ENCODE data around the gene LRFN4. TPM values are rescaled to one million over a fixed set of nuclear protein-coding genes. Genes with fewer than 3 reads are reported as not detected.

LRFN4 gene
- total RNA-seq, 1 donor from 2014 or later, result 3.8 TPM

DNA sequence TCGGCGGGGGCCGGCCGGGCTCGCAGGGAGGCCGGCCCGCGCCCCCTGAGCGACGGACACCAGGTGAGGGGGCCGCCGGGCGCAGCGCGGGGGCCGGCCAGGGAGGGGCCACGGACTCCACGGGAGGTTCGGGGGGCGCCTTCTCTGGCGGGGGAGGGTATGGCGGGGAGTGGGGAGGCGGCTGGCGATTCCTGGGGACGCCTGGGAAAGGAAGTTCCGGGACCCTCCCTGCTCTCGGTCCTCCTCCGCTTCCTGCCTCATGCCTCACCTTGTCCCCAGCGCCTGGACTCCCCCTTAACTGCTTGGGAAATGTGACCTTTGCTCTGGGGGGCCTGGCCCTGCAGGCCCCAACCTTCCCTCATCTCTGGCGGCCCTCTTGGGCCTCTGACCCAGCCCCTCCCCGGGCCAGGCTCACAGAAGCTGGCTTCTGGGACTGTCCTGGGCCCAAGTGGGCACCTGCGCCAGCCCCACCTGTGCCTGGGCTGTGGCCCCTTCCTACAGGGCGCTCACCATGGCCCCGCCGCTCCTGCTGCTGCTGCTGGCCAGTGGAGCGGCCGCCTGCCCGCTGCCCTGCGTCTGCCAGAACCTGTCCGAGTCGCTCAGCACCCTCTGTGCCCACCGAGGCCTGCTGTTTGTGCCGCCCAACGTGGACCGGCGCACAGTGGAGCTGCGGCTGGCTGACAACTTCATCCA, 516 bp downstream of the LRFN4 start:
- no peaks in the 10 kb centered on the region for H3K36me3 Mint-ChIP-seq (ENCODE audit: low read depth)
- H3K9me3 Mint-ChIP-seq, result no peaks in the 10 kb centered on the region
- H3K4me3 Mint-ChIP-seq, result peak overlapping the region; percentile 76
- TF ChIP-seq, protein P1, sequence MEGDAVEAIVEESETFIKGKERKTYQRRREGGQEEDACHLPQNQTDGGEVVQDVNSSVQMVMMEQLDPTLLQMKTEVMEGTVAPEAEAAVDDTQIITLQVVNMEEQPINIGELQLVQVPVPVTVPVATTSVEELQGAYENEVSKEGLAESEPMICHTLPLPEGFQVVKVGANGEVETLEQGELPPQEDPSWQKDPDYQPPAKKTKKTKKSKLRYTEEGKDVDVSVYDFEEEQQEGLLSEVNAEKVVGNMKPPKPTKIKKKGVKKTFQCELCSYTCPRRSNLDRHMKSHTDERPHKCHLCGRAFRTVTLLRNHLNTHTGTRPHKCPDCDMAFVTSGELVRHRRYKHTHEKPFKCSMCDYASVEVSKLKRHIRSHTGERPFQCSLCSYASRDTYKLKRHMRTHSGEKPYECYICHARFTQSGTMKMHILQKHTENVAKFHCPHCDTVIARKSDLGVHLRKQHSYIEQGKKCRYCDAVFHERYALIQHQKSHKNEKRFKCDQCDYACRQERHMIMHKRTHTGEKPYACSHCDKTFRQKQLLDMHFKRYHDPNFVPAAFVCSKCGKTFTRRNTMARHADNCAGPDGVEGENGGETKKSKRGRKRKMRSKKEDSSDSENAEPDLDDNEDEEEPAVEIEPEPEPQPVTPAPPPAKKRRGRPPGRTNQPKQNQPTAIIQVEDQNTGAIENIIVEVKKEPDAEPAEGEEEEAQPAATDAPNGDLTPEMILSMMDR (IDR thresholded peaks at IDR 0.05), result no peak
- H3K4me1 Mint-ChIP-seq, result peaks cover 7% of the 10 kb centered on the region
- ChIA-PET POLR2A (no interaction called here), CTCF (no interaction called here)
- ATAC-seq (ENCODE audit: low read depth) (no peak), DNase-seq (no peak)
- no peak overlapping the region for H3K27ac Mint-ChIP-seq
- H3K27me3 Mint-ChIP-seq, result no peaks in the 10 kb centered on the region
- intact Hi-C loops (cut with micrococcal nuclease), result no loop called here

DNA sequence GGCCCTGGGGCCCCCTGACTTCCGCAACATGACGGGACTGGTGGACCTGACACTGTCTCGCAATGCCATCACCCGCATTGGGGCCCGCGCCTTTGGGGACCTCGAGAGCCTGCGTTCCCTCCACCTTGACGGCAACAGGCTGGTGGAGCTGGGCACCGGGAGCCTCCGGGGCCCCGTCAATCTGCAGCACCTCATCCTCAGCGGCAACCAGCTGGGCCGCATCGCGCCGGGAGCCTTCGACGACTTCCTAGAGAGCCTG, 992 bp downstream of the LRFN4 start:
- ChIA-PET POLR2A (no interaction called here), CTCF (no interaction called here)
- H3K9me3 Mint-ChIP-seq, result no peaks in the 10 kb centered on the region
- H3K27me3 Mint-ChIP-seq, result no peaks in the 10 kb centered on the region
- ATAC-seq (ENCODE audit: low read depth) (no peak), DNase-seq (no peak)
- H3K4me3 Mint-ChIP-seq, result peak overlapping the region; percentile 64
- TF ChIP-seq, protein P1 (IDR thresholded peaks at IDR 0.05), result no peak
- no peak overlapping the region for H3K27ac Mint-ChIP-seq
- peaks cover 7% of the 10 kb centered on the region for H3K4me1 Mint-ChIP-seq
- no peaks in the 10 kb centered on the region for H3K36me3 Mint-ChIP-seq (ENCODE audit: low read depth)
- intact Hi-C loops (cut with micrococcal nuclease), result no loop called here

DNA sequence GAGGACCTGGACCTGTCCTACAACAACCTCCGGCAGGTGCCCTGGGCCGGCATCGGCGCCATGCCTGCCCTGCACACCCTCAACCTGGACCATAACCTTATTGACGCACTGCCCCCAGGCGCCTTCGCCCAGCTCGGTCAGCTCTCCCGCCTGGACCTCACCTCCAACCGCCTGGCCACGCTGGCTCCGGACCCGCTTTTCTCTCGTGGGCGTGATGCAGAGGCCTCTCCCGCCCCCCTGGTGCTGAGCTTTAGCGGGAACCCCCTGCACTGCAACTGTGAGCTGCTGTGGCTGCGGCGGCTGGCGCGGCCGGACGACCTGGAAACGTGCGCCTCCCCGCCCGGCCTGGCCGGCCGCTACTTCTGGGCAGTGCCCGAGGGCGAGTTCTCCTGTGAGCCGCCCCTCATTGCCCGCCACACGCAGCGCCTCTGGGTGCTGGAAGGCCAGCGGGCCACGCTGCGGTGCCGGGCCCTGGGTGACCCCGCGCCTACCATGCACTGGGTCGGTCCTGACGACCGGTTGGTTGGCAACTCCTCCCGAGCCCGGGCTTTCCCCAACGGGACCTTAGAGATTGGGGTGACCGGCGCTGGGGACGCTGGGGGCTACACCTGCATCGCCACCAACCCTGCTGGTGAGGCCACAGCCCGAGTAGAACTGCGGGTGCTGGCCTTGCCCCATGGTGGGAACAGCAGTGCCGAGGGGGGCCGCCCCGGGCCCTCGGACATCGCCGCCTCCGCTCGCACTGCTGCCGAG, 1.5 kb downstream of the LRFN4 start:
- TF ChIP-seq, protein P1 (IDR thresholded peaks at IDR 0.05), result no peak
- CTCF ChIA-PET, result no interaction called here
- ATAC-seq (ENCODE audit: low read depth) (no peak), DNase-seq (no peak)
- H3K27ac Mint-ChIP-seq, result no peak overlapping the region
- POLR2A ChIA-PET, result no interaction called here
- H3K4me1 Mint-ChIP-seq, result peaks cover 7% of the 10 kb centered on the region
- no peaks in the 10 kb centered on the region for H3K36me3 Mint-ChIP-seq (ENCODE audit: low read depth)
- H3K27me3 Mint-ChIP-seq, result no peaks in the 10 kb centered on the region
- peak overlapping the region; percentile 64 for H3K4me3 Mint-ChIP-seq
- intact Hi-C loops (cut with micrococcal nuclease), result no loop called here
- no peaks in the 10 kb centered on the region for H3K9me3 Mint-ChIP-seq

DNA sequence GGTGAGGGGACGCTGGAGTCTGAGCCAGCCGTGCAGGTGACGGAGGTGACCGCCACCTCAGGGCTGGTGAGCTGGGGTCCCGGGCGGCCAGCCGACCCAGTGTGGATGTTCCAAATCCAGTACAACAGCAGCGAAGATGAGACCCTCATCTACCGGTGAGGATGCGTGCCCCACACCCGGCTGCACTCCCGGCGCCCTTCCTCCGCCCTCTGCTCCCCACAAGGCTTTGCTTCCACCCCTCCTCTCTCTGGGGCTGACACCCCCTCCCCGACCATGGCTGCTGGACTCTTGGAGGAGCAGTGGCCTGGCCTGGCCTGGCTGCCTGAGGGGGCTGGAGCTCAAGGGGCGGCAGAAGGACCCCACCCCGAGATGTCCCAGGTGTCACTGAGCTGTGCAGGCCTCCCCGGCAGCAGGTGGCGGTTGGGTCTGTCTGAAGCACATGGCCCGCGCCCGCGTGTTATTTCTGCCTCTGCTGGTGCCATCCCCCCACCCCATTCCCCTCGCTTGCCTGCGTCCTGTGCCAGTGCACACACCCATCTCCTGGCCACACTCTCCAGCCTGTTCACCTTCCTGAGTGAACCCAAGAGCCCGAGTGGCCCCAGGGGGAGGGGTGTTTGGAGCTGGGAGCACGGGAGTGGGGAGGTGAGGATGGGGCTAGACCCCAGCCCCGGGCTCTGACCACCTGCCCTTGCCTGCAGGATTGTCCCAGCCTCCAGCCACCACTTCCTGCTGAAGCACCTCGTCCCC, 2.2 kb downstream of the LRFN4 start:
- H3K27ac Mint-ChIP-seq, result no peak overlapping the region
- DNase-seq (no peak), ATAC-seq (ENCODE audit: low read depth) (no peak)
- no peaks in the 10 kb centered on the region for H3K36me3 Mint-ChIP-seq (ENCODE audit: low read depth)
- POLR2A ChIA-PET, result no interaction called here
- no peaks in the 10 kb centered on the region for H3K9me3 Mint-ChIP-seq
- peak overlapping the region; percentile 52 for H3K4me3 Mint-ChIP-seq
- CTCF ChIA-PET, result no interaction called here
- TF ChIP-seq, protein P1 (IDR thresholded peaks at IDR 0.05), result no peak
- intact Hi-C loops (cut with micrococcal nuclease), result no loop called here
- no peaks in the 10 kb centered on the region for H3K27me3 Mint-ChIP-seq
- H3K4me1 Mint-ChIP-seq, result peaks cover 7% of the 10 kb centered on the region

DNA sequence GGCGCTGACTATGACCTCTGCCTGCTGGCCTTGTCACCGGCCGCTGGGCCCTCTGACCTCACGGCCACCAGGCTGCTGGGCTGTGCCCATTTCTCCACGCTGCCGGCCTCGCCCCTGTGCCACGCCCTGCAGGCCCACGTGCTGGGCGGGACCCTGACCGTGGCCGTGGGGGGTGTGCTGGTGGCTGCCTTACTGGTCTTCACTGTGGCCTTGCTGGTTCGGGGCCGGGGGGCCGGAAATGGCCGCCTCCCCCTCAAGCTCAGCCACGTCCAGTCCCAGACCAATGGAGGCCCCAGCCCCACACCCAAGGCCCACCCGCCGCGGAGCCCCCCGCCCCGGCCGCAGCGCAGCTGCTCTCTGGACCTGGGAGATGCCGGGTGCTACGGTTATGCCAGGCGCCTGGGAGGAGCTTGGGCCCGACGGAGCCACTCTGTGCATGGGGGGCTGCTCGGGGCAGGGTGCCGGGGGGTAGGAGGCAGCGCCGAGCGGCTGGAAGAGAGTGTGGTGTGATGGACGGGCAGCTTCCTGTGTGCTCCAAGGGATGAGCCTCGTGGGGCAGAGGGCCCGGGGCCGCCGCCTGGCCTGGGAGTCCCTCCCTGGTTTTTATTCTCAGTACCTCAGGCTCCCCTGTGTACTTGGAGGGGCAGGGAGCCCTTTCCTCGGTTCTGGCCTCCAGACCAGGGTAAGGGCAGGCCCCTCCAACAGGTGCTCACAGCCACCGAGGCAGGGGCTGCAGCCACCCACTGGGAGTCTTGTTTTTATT, 3.0 kb downstream of the LRFN4 start:
- H3K27me3 Mint-ChIP-seq, result no peaks in the 10 kb centered on the region
- no peak overlapping the region for H3K4me3 Mint-ChIP-seq
- TF ChIP-seq, protein P1 (IDR thresholded peaks at IDR 0.05), result no peak

More for the DNA sequence above, 3.0 kb downstream of the LRFN4 start:
- Mint-ChIP-seq H3K9me3 (no peaks in the 10 kb centered on the region), H3K4me1 (peaks cover 11% of the 10 kb centered on the region), H3K36me3 (ENCODE audit: low read depth) (no peaks in the 10 kb centered on the region), H3K27ac (no peak overlapping the region)
- intact Hi-C loops (cut with micrococcal nuclease), result no loop called here
- POLR2A ChIA-PET, result no interaction called here
- no peak for ATAC-seq (ENCODE audit: low read depth)
- DNase-seq, result no peak
- CTCF ChIA-PET, result no interaction called here

Measured in activated B cell treated with CpG ODN at 0.5 μM for 24 hours (primary cell).